H1 (cell line): Measurements from ENCODE around the gene STK31. TPM values are rescaled to one million over a fixed set of nuclear protein-coding genes. Genes with fewer than 3 reads are reported as not detected.

Source experiments
- CTCF ChIA-PET: fragments of 300-600 bp; sonication (Branson Sonifier 250); formaldehyde crosslinking; loops from one replicate; lab custom pipeline; 2021; ENCODE audit not compliant: partially characterized antibody; lab: Charles Lee
- POLR2A ChIA-PET: fragments of 300-600 bp; sonication (Branson Sonifier 250); formaldehyde crosslinking; loops from one replicate; lab custom pipeline; 2021; ENCODE audit warnings: inconsistent platforms; ENCODE audit not compliant: partially characterized antibody; lab: Charles Lee
- DNase-seq, 2 experiments: peaks; one replicate each; pipeline versions ENCODE4 v3.0.0 to v3.0.0-alpha.2; 2010 to 2022; ENCODE audit warnings: low spot score in 2 of 2, low read depth in 1 of 2, mixed read lengths in 1 of 2
- FAIRE-seq: peaks from 2 replicates; lab custom pipeline; 2011; peaks lifted over from hg19 to GRCh38; lab: Jason Lieb, UNC
- H2AFZ ChIP-seq: 2 replicates; pipeline ENCODE4 v1.8.1; 2012; ENCODE audit warnings: low read length, inconsistent platforms
- H2AK5ac ChIP-seq: 2 replicates; pipeline ENCODE4 v1.6.1; 2013; ENCODE audit warnings: low read depth, low read length
- H2BK120ac ChIP-seq: replicated peaks from 2 replicates; pipeline ENCODE3; 2013; ENCODE audit warnings: low read depth, low read length, inconsistent platforms
- H2BK12ac ChIP-seq: 2 replicates; pipeline ENCODE4 v1.6.1; 2013; ENCODE audit warnings: low read depth, low read length
- H2BK15ac ChIP-seq: 2 replicates; pipeline ENCODE4 v1.6.1; 2013; ENCODE audit warnings: low read length
- H2BK20ac ChIP-seq: 2 replicates; pipeline ENCODE4 v1.6.1; 2013; ENCODE audit warnings: low read length
- H2BK5ac ChIP-seq: 2 replicates; pipeline ENCODE4 v1.6.1; 2013; ENCODE audit warnings: low read depth, low read length
- H3K14ac ChIP-seq: 2 replicates; pipeline ENCODE4 v1.6.1; 2013; ENCODE audit warnings: inconsistent platforms; ENCODE audit not compliant: insufficient read length
- H3K18ac ChIP-seq: 2 replicates; pipeline ENCODE4 v1.6.1; 2013; ENCODE audit warnings: low read length; ENCODE audit errors: extremely low read depth
- H3K23ac ChIP-seq: 2 replicates; pipeline ENCODE4 v1.6.1; 2013; ENCODE audit warnings: inconsistent platforms; ENCODE audit not compliant: insufficient read length
- H3K23me2 ChIP-seq: 2 replicates; pipeline ENCODE4 v1.6.1; 2013; ENCODE audit warnings: low read depth, low read length
- H3K27ac ChIP-seq: 2 replicates; pipeline ENCODE4 v1.6.1; 2011; ENCODE audit warnings: low read depth, low read length, inconsistent platforms
- H3K27me3 ChIP-seq, 4 experiments: replicated peaks in 1 of 4; 1 replicate in 1 of 4; 2 replicates in 3 of 4; pipeline versions ENCODE4 v1.6.1 to v1.8.1; 2011 to 2013; ENCODE audit warnings: low read length in 3 of 4, mild to moderate bottlenecking in 3 of 4, inconsistent platforms in 2 of 4, mixed read lengths in 2 of 4, moderate library complexity in 1 of 4; ENCODE audit not compliant: control insufficient read depth in 3 of 4, insufficient read depth in 3 of 4; ENCODE audit errors: extremely low read depth in 1 of 4
- H3K36me3 ChIP-seq, 4 experiments: 2 replicates each; pipeline versions ENCODE4 v1.6.1 to v1.8.1; 2011 to 2013; ENCODE audit warnings: mild to moderate bottlenecking in 4 of 4, low read length in 3 of 4, moderate library complexity in 2 of 4, control low read depth in 1 of 4, inconsistent platforms in 1 of 4; ENCODE audit not compliant: insufficient read depth in 4 of 4, control insufficient read depth in 2 of 4
- H3K4ac ChIP-seq: replicated peaks from 2 replicates; pipeline ENCODE3; 2013; ENCODE audit warnings: low read length, low read depth, mixed read lengths, inconsistent platforms; ENCODE audit not compliant: insufficient read length
- H3K4me1 ChIP-seq, 4 experiments: replicated peaks in 1 of 4; 1 replicate in 1 of 4; 2 replicates in 3 of 4; pipeline versions ENCODE4 v1.6.1 to v1.8.1; 2011 to 2013; ENCODE audit warnings: low read length in 3 of 4, inconsistent platforms in 2 of 4, mixed read lengths in 1 of 4; ENCODE audit not compliant: insufficient read depth in 4 of 4, control insufficient read depth in 3 of 4
- H3K4me2 ChIP-seq, 2 experiments: 2 replicates each; pipeline versions ENCODE4 v1.6.1 to v1.8.1; 2011 to 2013; ENCODE audit warnings: low read depth in 2 of 2, low read length in 2 of 2, control low read depth in 1 of 2, inconsistent platforms in 1 of 2, mild to moderate bottlenecking in 1 of 2; ENCODE audit not compliant: insufficient read depth in 1 of 2
- H3K4me3 ChIP-seq, 4 experiments: fragments of 200-600, 300-600 bp in 1 of 4; sonication (generic), shearing (Covaris generic), sonication (Bioruptor Twin) in 1 of 4; 2 replicates each; pipeline versions ENCODE4 v1.5.1 to v1.8.1; 2011 to 2016; ENCODE audit warnings: low read length in 4 of 4, low read depth in 3 of 4, control low read depth in 2 of 4, inconsistent platforms in 2 of 4, mild to moderate bottlenecking in 2 of 4, mixed read lengths in 1 of 4, moderate library complexity in 1 of 4; ENCODE audit not compliant: insufficient read depth in 2 of 4; ENCODE audit errors: extremely low read depth in 1 of 4
- H3K56ac ChIP-seq: replicated peaks from 2 replicates; pipeline ENCODE3; 2013; ENCODE audit warnings: low read depth, mild to moderate bottlenecking, mixed read lengths, low read length, inconsistent platforms; ENCODE audit not compliant: insufficient read length
- H3K79me1 ChIP-seq: 2 replicates; pipeline ENCODE4 v1.6.1; 2013; ENCODE audit warnings: low read depth, low read length, control low read depth
- H3K79me2 ChIP-seq, 2 experiments: 2 replicates each; pipeline versions ENCODE4 v1.6.1 to v1.8.1; 2012 to 2013; ENCODE audit warnings: low read length in 2 of 2, mild to moderate bottlenecking in 2 of 2, inconsistent platforms in 1 of 2; ENCODE audit not compliant: insufficient read depth in 2 of 2, control insufficient read depth in 1 of 2
- H3K9ac ChIP-seq, 4 experiments: replicated peaks in 1 of 4; 1 replicate in 1 of 4; 2 replicates in 3 of 4; pipeline versions ENCODE4 v1.6.1 to v1.8.1; 2011 to 2013; ENCODE audit warnings: low read depth in 3 of 4, low read length in 3 of 4, control low read depth in 2 of 4, mild to moderate bottlenecking in 2 of 4, moderate library complexity in 2 of 4, inconsistent platforms in 1 of 4; ENCODE audit errors: extremely low read depth in 1 of 4
- H3K9me3 ChIP-seq, 2 experiments: 2 replicates each; pipeline versions ENCODE4 v1.6.1 to v1.8.1; 2012 to 2013; ENCODE audit warnings: mild to moderate bottlenecking in 2 of 2, moderate library complexity in 2 of 2, control low read depth in 1 of 2, inconsistent platforms in 1 of 2, low read depth in 1 of 2, low read length in 1 of 2, mixed read lengths in 1 of 2; ENCODE audit not compliant: insufficient read depth in 2 of 2
- H4K20me1 ChIP-seq, 2 experiments: replicated peaks in 1 of 2; 2 replicates each; pipeline versions ENCODE3 to v1.8.1; 2011 to 2013; ENCODE audit warnings: inconsistent platforms in 2 of 2, low read length in 2 of 2, mild to moderate bottlenecking in 1 of 2; ENCODE audit not compliant: insufficient read depth in 2 of 2, control insufficient read depth in 1 of 2
- H4K5ac ChIP-seq: 2 replicates; pipeline ENCODE4 v1.6.1; 2013; ENCODE audit warnings: low read length, low read depth, mixed read lengths, inconsistent platforms; ENCODE audit not compliant: insufficient read length
- H4K8ac ChIP-seq: 2 replicates; pipeline ENCODE4 v1.8.0; 2013; ENCODE audit warnings: mild to moderate bottlenecking, moderate library complexity, low read length, inconsistent platforms; ENCODE audit not compliant: insufficient read depth; ENCODE audit errors: extremely low read depth
- H4K91ac ChIP-seq: replicated peaks from 2 replicates; pipeline ENCODE3; 2013; ENCODE audit warnings: low read length, mixed read lengths, inconsistent platforms; ENCODE audit not compliant: insufficient read length
- BACH1 ChIP-seq: IDR thresholded peaks from 2 replicates; pipeline ENCODE4 v1.6.1; 2012; ENCODE audit warnings: low read length, improper control_type of control experiment
- CREB1 ChIP-seq: IDR thresholded peaks from 2 replicates; pipeline ENCODE4 v1.6.1; 2012; ENCODE audit warnings: inconsistent platforms
- CTBP2 ChIP-seq: IDR thresholded peaks from 2 replicates; pipeline ENCODE4 v1.7.0; 2011; ENCODE audit warnings: borderline replicate concordance, mild to moderate bottlenecking, moderate library complexity, mixed read lengths, low read length; ENCODE audit not compliant: insufficient read depth, insufficient read length
- FOSL1 ChIP-seq: IDR thresholded peaks from 2 replicates; pipeline ENCODE4 v1.6.1; 2011; ENCODE audit warnings: mild to moderate bottlenecking, low read depth, low read length, moderate library complexity; ENCODE audit not compliant: insufficient read depth
- GTF2F1 ChIP-seq: IDR thresholded peaks from 2 replicates; pipeline ENCODE4 v1.6.1; 2012; ENCODE audit warnings: low read depth, low read length, improper control_type of control experiment, borderline replicate concordance
- JUND ChIP-seq: IDR thresholded peaks from 2 replicates; pipeline ENCODE4 v1.6.1; 2011; ENCODE audit warnings: mild to moderate bottlenecking, improper control_type of control experiment, low read length
- KDM1A ChIP-seq: fragments of 200-600, 300-600 bp; sonication (generic); IDR thresholded peaks from 2 replicates; pipeline ENCODE4 v1.7.1; 2016; ENCODE audit warnings: mild to moderate bottlenecking, low read length, borderline replicate concordance
- MAFK ChIP-seq: IDR thresholded peaks from 2 replicates; pipeline ENCODE4 v1.6.1; 2012; ENCODE audit warnings: low read depth, mild to moderate bottlenecking, improper control_type of control experiment, low read length
- PHF8 ChIP-seq: fragments of 200-600 bp; sonication (generic); conservative IDR thresholded peaks from 2 replicates; pipeline ENCODE4 v1.7.1; 2012; ENCODE audit warnings: low read depth, mild to moderate bottlenecking, inconsistent platforms, low read length, moderate library complexity
- RAD21 ChIP-seq, 2 experiments: IDR thresholded peaks in 1 of 2; conservative IDR thresholded peaks in 1 of 2; 2 replicates each; pipeline ENCODE4 v1.6.1; 2011; ENCODE audit warnings: low read depth in 2 of 2, low read length in 2 of 2, improper control_type of control experiment in 1 of 2, inconsistent platforms in 1 of 2, mild to moderate bottlenecking in 1 of 2, moderate library complexity in 1 of 2
- SIX5 ChIP-seq: IDR thresholded peaks from 2 replicates; pipeline ENCODE4 v1.6.1; 2011; ENCODE audit warnings: mild to moderate bottlenecking, low read depth, low read length
- SP4 ChIP-seq: IDR thresholded peaks from 2 replicates; pipeline ENCODE4 v1.6.1; 2012; ENCODE audit warnings: low read length, inconsistent platforms
- TAF1 ChIP-seq: IDR thresholded peaks from 2 replicates; pipeline ENCODE4 v1.6.1; 2011; ENCODE audit warnings: mild to moderate bottlenecking, low read depth, low read length
- USF2 ChIP-seq: IDR thresholded peaks from 2 replicates; pipeline ENCODE4 v1.6.1; 2011; ENCODE audit warnings: low read length, improper control_type of control experiment
- WGBS, 2 experiments: shearing (Covaris generic) in 1 of 2; methylation state at CpG; one replicate each; pipeline versions ENCODE4 v1.1.6 to v1.1.7; 2013 to 2015; ENCODE audit warnings: low lambda C conversion rate in 2 of 2, mixed read lengths in 2 of 2, inconsistent platforms in 1 of 2, low coverage in 1 of 2, missing lambda C conversion rate in 1 of 2; ENCODE audit not compliant: insufficient replicate concordance in 2 of 2, insufficient coverage in 1 of 2, insufficient read length in 1 of 2; ENCODE audit errors: extremely low coverage in 1 of 2, missing lambda C conversion rate in 1 of 2; 5-methylcytosine and 5-hydroxymethylcytosine counted together
- polyA plus RNA-seq, 7 experiments: library from polyadenylated mRNA; depleted of rRNA in 3 of 7; stranded (reverse) in 5 of 7; unstranded in 2 of 7; fragments of >200 nt in 5 of 7; fragments of 200-250 nt in 2 of 7; gene quantifications; 1 replicate in 5 of 7; 2 replicates in 1 of 7; 4 replicates in 1 of 7; pipeline versions ENCODE4 v1.2.1 to v1.2.3, GENCODE V29; 2011 to 2013; ENCODE audit warnings: missing spikeins in 2 of 7, mixed read lengths in 2 of 7
- total RNA-seq: library from RNA; stranded (reverse); fragmentation: NEBNext Ultra II Directional; extraction: Animal tissue kit (Norgen Biotek cat#: 25700); gene quantifications from 2 replicates; pipeline ENCODE4 v1.2.1, GENCODE V29; 2021

STK31 gene
- total and polyA plus RNA-seq, 2 of the 8 experiments (the other 6 are each of a cell fraction or from before 2014, with no cell fraction given), result 0.15 to 0.32 TPM

GRCh38 chr7:23672033-23672432, 38.0 kb upstream of the STK31 start:
- WGBS, 2 experiments, result 78% methylated on average over 3 of the region's 3 CpGs; no CpG with 5 or more reads in 1 of the 2 experiments
- Histone ChIP-seq H3K23ac (no peak overlapping the region), H3K4me2 (no peak overlapping the region), H3K4me3 (no peak overlapping the region), H2BK5ac (no peak overlapping the region), H3K36me3 (no peaks in the 10 kb centered on the region), H3K23me2 (no peaks in the 10 kb centered on the region), H3K9ac (no peak overlapping the region), H3K27ac (no peak overlapping the region), H4K20me1 (no peaks in the 10 kb centered on the region), H4K91ac (no peak overlapping the region), H3K14ac (no peak overlapping the region), H3K79me2 (no peaks in the 10 kb centered on the region), H2BK15ac (no peak overlapping the region), H2AK5ac (no peak overlapping the region), H2AFZ (no peak overlapping the region), H3K9me3 (no peaks in the 10 kb centered on the region), H4K5ac (no peak overlapping the region), H4K8ac (no peak overlapping the region), H2BK120ac (no peak overlapping the region), H3K56ac (no peak overlapping the region), H2BK12ac (no peak overlapping the region), H3K4ac (no peak overlapping the region), H3K79me1 (no peaks in the 10 kb centered on the region), H3K27me3 (no peaks in the 10 kb centered on the region), H3K4me1 (no peaks in the 10 kb centered on the region), H2BK20ac (no peak overlapping the region), H3K18ac (no peak overlapping the region)
- FAIRE-seq (no peak), DNase-seq (no peak)
- CTCF ChIA-PET, result interaction anchor here (0.9 to 2.5 kb wide), 5 partner anchors 9 to 71 kb away, joined by 3 to 8 read pairs (median 4); no protein-coding TSS in a partner anchor
- POLR2A ChIA-PET, result interaction anchor here (1.0 to 1.3 kb wide), 3 partner anchors 9 to 10 kb away, joined by 4 to 5 read pairs (median 4); no protein-coding TSS in a partner anchor
- TF ChIP-seq GTF2F1 (no peak), PHF8 (no peak), CREB1 (no peak), BACH1 (no peak), TAF1 (no peak), JUND (no peak), CTBP2 (no peak), RAD21 (IDR thresholded peaks at IDR 0.05 in 1 of 2, conservative IDR thresholded peaks at IDR 0.05 in 1 of 2; ENCODE audit: low read depth in 2 of 2, low read length in 2 of 2) (no peak), KDM1A (no peak), SIX5 (no peak), SP4 (no peak), MAFK (no peak), FOSL1 (no peak), USF2 (no peak)
